ENCODE results near the gene C2orf42.

The C2orf42 gene

GRCh38 chr2:70101174-70101573, 89.6 kb downstream of the C2orf42 start:
- Histone ChIP-seq H3K9me2 (replicated peaks; ENCODE audit: control insufficient read depth, low read length) (no peaks in the 10 kb centered on the region), H3K4me1 (ENCODE audit: control insufficient read depth, low read length) (peaks cover 36% of the 10 kb centered on the region), H3F3A (ENCODE audit: control insufficient read depth, insufficient read depth) (peaks cover 32% of the 10 kb centered on the region), H3K79me2 (ENCODE audit: control insufficient read depth, low read length) (no peaks in the 10 kb centered on the region), H3K27me3 (ENCODE audit: control insufficient read depth, low read length) (no peaks in the 10 kb centered on the region), H3K36me3 (ENCODE audit: control insufficient read depth, low read length) (no peaks in the 10 kb centered on the region), H3K9me3 (ENCODE audit: control insufficient read depth, insufficient read depth, low read length) (no peaks in the 10 kb centered on the region), H3K4me3 (ENCODE audit: low read length) (no peak overlapping the region), H4K20me1 (ENCODE audit: control insufficient read depth, insufficient read depth, low read depth, low read length) (no peaks in the 10 kb centered on the region), H3K27ac (ENCODE audit: low read depth, low read length) (no peak overlapping the region), H3K4me2 (ENCODE audit: low read length) (no peak overlapping the region)
- no peak for TF ChIP-seq CTCF (IDR thresholded peaks at IDR 0.05; ENCODE audit: low read depth, low read length, poor library complexity, severe bottlenecking)
- TF ChIP-seq EZH2phosphoT487 (IDR thresholded peaks at IDR 0.05; ENCODE audit: borderline replicate concordance, low read length): no peak

All from DOHH2 (cell line).